GM18520 (cell line): ENCODE data around the gene PCDHB12.
"Not testable (repeated sequence)": the region's sequence is repeated elsewhere in the genome, so short reads cannot be mapped to it uniquely, and the experiment has no call there.

Experiments
- ATAC-seq: cut with Tn5 transposase; IDR thresholded peaks from one replicate; pipeline ENCODE4 v1.9.1; 2021; ENCODE audit not compliant: unreplicated experiment

Gene PCDHB12

DNA sequence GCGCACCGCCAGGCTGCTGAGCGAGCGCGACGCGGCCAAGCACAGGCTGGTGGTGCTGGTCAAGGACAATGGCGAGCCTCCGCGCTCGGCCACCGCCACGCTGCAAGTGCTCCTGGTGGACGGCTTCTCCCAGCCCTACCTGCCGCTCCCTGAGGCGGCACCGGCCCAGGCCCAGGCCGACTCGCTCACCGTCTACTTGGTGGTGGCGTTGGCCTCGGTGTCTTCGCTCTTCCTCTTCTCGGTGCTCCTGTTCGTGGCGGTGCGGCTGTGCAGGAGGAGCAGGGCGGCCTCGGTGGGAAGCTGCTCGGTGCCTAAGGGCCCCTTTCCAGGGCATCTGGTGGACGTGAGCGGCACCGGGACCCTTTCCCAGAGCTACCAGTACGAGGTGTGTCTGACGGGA lies 6.9 kb upstream of the PCDHB12 start:
- ATAC-seq = not testable (repeated sequence)

DNA sequence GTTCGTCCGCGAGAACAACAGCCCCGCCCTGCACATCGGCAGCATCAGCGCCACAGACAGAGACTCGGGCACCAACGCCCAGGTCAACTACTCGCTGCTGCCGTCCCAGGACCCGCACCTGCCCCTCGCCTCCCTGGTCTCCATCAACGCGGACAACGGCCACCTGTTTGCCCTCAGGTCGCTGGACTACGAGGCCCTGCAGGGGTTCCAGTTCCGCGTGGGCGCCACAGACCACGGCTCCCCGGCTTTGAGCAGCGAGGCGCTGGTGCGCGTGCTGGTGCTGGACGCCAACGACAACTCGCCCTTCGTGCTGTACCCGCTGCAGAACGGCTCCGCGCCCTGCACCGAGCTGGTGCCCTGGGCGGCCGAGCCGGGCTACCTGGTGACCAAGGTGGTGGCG lies 1.8 kb downstream of the PCDHB12 start:
- ATAC-seq = not testable (repeated sequence)

DNA sequence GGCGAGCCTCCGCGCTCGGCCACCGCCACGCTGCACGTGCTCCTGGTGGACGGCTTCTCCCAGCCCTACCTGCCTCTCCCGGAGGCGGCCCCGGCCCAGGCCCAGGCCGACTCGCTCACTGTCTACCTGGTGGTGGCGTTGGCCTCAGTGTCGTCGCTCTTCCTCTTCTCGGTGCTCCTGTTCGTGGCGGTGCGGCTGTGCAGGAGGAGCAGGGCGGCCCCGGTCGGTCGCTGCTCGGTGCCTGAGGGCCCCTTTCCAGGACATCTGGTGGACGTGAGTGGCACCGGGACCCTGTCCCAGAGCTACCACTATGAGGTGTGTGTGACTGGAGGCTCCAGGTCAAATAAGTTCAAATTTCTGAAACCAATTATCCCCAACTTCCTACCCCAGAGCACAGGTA lies 2.3 kb downstream of the PCDHB12 start:
- ATAC-seq = not testable (repeated sequence)

DNA sequence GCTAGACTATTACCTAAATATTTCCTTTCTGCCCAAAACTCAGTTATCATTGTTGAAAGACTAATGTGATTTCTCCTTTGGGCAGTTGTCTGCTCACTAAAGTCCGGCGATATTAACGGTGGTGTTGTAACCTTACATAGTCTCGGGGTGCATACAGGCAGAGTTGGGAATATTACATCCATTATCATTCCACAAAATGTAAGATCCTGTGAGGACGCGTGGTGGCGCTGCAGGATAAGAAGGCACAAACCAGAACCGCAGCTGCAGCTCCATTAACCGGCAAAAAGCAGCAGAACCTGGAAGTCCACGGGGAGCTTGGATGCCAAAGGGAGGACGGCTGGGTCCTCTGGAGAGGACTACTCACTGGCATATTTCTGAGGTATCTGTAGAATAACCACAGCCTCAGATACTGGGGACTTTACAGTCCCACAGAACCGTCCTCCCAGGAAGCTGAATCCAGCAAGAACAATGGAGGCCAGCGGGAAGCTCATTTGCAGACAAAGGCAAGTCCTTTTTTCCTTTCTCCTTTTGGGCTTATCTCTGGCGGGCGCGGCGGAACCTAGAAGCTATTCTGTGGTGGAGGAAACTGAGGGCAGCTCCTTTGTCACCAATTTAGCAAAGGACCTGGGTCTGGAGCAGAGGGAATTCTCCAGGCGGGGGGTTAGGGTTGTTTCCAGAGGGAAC lies 5.3 kb downstream of the PCDHB12 start, which contains the start of gene PCDHB13:
Gene PCDHB13 (plus strand): TSS at position 264 of the 684 bp plus-strand sequence. CDS start 205 bp downstream, at position 469.
- ATAC-seq = not testable (repeated sequence)

DNA sequence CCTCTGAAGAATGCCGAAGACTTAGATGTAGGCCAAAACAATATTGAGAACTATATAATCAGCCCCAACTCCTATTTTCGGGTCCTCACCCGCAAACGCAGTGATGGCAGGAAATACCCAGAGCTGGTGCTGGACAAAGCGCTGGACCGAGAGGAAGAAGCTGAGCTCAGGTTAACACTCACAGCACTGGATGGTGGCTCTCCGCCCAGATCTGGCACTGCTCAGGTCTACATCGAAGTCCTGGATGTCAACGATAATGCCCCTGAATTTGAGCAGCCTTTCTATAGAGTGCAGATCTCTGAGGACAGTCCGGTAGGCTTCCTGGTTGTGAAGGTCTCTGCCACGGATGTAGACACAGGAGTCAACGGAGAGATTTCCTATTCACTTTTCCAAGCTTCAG lies 6.1 kb downstream of the PCDHB12 start:
- ATAC-seq = not testable (repeated sequence)

DNA sequence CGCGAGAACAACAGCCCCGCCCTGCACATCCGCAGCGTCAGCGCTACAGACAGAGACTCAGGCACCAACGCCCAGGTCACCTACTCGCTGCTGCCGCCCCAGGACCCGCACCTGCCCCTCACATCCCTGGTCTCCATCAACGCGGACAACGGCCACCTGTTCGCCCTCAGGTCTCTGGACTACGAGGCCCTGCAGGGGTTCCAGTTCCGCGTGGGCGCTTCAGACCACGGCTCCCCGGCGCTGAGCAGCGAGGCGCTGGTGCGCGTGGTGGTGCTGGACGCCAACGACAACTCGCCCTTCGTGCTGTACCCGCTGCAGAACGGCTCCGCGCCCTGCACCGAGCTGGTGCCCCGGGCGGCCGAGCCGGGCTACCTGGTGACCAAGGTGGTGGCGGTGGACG lies 7.0 kb downstream of the PCDHB12 start:
- not testable (repeated sequence) for ATAC-seq

GRCh38 chr5:141216035-141216434 lies 7.5 kb downstream of the PCDHB12 start:
- ATAC-seq = not testable (repeated sequence)

DNA sequence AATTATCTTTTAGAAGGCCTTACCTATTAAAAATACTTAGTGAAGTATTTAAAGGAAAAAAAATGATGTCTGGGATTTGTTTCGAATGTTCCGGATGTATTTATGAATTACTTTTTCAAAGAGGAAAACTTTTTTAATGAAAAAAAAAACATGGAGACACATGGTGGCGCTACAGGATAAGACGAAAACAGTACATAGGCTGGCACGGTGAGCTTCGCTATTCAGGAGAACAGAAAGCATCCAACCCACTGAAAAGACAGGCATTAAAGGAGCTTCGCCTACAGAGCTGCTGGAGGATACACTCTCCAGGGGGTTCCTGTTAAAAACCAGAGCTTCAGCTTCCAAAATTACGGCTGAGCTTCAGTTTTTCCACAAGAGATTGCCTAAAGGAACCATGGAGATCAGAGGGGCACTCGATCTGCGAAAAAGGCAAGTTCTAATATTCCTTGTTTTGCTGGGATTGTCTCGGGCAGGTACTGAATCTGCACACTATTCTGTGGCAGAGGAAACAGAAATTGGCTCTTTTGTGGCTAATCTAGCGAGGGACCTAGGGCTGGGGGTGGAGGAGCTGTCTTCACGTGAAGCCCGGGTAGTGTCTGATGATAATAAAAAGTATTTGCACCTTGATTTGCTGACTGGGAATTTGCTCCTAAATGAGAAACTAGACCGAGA lies 14.7 kb downstream of the PCDHB12 start, which contains the start of gene PCDHB14:
Gene PCDHB14 (plus strand): TSS at position 232 of the 672 bp plus-strand sequence. CDS start 163 bp downstream, at position 395.
- no peak for ATAC-seq

DNA sequence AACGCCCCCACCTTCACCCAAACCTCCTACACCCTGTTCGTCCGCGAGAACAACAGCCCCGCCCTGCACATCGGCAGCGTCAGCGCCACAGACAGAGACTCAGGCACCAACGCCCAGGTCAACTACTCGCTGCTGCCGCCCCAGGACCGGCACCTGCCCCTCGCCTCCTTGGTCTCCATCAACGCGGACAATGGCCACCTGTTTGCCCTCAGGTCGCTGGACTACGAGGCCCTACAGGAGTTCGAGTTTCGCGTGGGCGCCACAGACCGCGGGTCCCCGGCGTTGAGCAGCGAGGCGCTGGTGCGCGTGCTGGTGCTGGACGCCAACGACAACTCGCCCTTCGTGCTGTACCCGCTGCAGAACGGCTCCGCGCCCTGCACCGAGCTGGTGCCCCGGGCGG lies 16.3 kb downstream of the PCDHB12 start:
- ATAC-seq = not testable (repeated sequence)

GRCh38 chr5:141225421-141225820 lies 16.9 kb downstream of the PCDHB12 start:
- ATAC-seq = not testable (repeated sequence)

- no peak for ATAC-seq
Observed at GRCh38 chr5:141234109-141234667, 25.7 kb downstream of the PCDHB12 start.

DNA sequence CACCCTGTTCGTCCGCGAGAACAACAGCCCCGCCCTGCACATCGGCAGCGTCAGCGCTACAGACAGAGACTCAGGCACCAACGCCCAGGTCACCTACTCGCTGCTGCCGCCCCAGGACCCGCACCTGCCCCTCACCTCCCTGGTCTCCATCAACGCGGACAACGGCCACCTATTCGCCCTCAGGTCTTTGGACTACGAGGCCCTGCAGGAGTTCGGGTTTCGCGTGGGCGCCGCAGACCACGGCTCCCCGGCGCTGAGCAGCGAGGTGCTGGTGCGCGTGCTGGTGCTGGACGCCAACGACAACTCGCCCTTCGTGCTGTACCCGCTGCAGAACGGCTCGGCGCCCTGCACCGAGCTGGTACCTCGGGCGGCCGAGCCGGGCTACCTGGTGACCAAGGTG lies 27.4 kb downstream of the PCDHB12 start:
- ATAC-seq = not testable (repeated sequence)

- ATAC-seq = no peak
Observed at GRCh38 chr5:141236516-141237313, 28.2 kb downstream of the PCDHB12 start.

DNA sequence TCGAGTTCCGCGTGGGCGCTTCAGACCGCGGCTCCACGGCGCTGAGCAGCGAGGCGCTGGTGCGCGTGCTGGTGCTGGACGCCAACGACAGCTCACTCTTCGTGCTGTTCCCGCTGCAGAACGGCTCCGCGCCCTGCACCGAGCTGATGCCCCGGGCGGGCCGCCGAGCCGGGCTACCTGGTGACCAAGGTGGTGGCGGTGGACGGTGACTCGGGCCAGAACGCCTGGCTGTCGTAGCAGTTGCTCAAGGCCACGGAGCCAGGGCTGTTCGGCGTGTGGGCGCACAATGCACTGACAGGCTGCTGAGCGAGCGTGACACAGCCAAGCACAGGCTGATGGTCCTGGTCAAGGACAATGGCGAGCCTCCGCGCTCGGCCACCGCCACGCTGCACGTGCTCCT lies 33.0 kb downstream of the PCDHB12 start:
- ATAC-seq = no peak

- ATAC-seq = no peak
Observed at GRCh38 chr5:141245250-141245717, 36.8 kb downstream of the PCDHB12 start, which contains the start of gene PCDHB15. TSS of gene PCDHB15 (plus strand) at chr5:141245395. CDS start at chr5:141245579, 184 bp downstream.

DNA sequence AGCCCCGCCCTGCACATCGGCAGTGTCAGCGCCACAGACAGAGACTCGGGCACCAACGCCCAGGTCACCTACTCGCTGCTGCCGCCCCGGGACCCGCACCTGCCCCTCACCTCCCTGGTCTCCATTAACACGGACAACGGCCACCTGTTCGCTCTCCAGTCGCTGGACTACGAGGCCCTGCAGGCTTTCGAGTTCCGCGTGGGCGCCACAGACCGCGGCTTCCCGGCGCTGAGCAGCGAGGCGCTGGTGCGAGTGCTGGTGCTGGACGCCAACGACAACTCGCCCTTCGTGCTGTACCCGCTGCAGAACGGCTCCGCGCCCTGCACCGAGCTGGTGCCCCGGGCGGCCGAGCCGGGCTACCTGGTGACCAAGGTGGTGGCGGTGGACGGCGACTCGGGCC lies 38.5 kb downstream of the PCDHB12 start:
- not testable (repeated sequence) for ATAC-seq

DNA sequence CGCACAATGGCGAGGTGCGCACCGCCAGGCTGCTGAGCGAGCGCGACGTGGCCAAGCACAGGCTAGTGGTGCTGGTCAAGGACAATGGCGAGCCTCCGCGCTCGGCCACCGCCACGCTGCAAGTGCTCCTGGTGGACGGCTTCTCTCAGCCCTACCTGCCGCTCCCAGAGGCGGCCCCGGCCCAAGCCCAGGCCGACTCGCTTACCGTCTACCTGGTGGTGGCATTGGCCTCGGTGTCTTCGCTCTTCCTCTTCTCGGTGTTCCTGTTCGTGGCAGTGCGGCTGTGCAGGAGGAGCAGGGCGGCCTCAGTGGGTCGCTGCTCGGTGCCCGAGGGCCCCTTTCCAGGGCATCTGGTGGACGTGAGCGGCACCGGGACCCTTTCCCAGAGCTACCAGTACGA lies 38.9 kb downstream of the PCDHB12 start:
- ATAC-seq = not testable (repeated sequence)

GRCh38 chr5:141250576-141250975 lies 42.1 kb downstream of the PCDHB12 start:
- ATAC-seq = no peak

DNA sequence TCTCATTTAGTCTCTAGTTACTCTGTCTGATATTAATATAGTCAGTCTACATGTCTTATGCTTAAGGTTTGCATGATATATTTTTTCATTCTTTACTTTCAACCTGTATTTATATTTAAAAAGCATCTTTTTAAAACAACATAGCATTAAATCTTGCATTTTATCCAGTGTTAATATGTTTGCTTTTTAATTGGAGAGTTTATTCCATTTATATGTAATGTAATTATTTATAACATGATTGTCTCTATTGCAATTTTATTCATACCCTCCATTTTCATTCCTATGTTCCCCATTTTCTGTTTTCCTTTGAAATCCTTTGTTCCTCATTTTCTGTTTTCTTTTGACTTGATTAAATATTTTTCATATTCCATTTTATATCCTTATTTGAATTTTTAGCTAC lies 49.9 kb downstream of the PCDHB12 start:
- no peak for ATAC-seq

DNA sequence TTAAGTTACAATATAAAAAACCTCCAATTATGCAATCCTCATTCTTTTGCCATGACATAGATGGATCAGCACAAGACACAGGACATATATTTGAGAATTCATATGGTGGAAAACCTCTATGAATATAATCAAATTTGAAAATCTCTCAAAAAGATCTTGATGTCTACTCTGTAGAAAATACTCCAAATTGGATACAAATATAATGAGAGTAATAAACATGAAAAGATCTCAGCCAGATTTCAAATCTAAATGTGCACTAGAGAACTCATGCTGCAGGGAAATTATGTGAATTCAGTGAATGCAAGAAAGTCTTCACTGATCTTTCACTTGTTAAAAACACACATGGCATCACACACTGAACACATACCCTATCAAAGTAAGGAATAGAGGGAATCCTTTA lies 50.4 kb downstream of the PCDHB12 start:
- no peak for ATAC-seq
